Sigmoid colon (tissue), 4 donors: ENCODE measurements around the gene PSMD3.

ENCODE experiments used
- CTCF ChIP-seq, 4 experiments: fragments of 450-650 bp in 3 of 4; fragments of 200-600 bp in 1 of 4; IDR thresholded peaks; one replicate each; pipeline ENCODE4 v1.5.1; 2016 to 2019; ENCODE audit warnings: antibody characterized with exemption in 4 of 4, mild to moderate bottlenecking in 3 of 4, moderate library complexity in 2 of 4
- POLR2A ChIP-seq, 2 donors: fragments of 450-650 bp; IDR thresholded peaks; one replicate each; pipeline ENCODE4 v1.6.1; 2016; ENCODE audit warnings: antibody characterized with exemption in 2 of 2, mild to moderate bottlenecking in 2 of 2, moderate library complexity in 2 of 2
- POLR2AphosphoS5 ChIP-seq, 4 donors: sonication (generic); formaldehyde crosslinking; IDR thresholded peaks; one replicate each; pipeline ENCODE4 v1.6.1; 2017; ENCODE audit warnings: antibody characterized with exemption in 4 of 4

DNA sequence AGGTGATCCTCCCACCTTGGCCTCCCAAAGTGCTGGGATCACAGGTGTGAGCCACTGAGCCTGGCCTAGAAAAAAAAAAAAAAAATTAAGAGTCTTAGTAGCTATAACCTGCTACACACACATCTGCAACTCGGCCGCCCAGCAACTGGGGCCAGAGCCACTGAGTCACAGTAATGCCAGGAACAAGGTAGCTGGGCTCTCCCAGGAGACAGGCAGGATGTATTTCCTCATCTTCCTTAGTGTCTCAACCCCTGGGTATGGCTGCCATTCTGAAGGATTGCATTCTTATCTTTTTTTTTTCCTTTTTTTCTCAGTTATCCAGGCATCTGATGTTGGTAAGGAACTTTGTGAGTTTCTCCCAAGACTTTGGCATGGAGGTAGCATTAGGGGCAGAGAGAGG lies 7.1 kb upstream of the PSMD3 start:
- TF ChIP-seq POLR2A (IDR thresholded peaks at IDR 0.05) (no peak), CTCF (IDR thresholded peaks at IDR 0.05) (no peak), POLR2AphosphoS5 (IDR thresholded peaks at IDR 0.05) (no peak)
